Neural crest cell (in vitro differentiated cells): ENCODE measurements around the gene EEF1AKMT3. TPM values are rescaled to one million over a fixed set of nuclear protein-coding genes. Genes with fewer than 3 reads are reported as not detected.
A peak's percentile ranks its signal among the peaks of the same experiment; 100 is the strongest.

Experiments
- DNase-seq: peaks from one replicate; pipeline ENCODE4 v3.0.0; 2021; ENCODE audit warnings: low read depth, mixed read lengths, low spot score
- H3K27ac Mint-ChIP-seq: one replicate; pipeline ENCODE4 v1.8.0; 2021; ENCODE audit warnings: mild to moderate bottlenecking, mixed read lengths; ENCODE audit not compliant: unreplicated experiment
- H3K27me3 Mint-ChIP-seq: 2 replicates; pipeline ENCODE4 v1.8.0; 2021; ENCODE audit warnings: low read depth, mild to moderate bottlenecking, mixed read lengths
- H3K36me3 Mint-ChIP-seq: 2 replicates; pipeline ENCODE4 v1.8.0; 2021; ENCODE audit warnings: low read depth, mild to moderate bottlenecking, mixed read lengths
- H3K4me1 Mint-ChIP-seq: 2 replicates; pipeline ENCODE4 v1.8.0; 2021; ENCODE audit warnings: mixed read lengths
- H3K4me3 Mint-ChIP-seq: one replicate; pipeline ENCODE4 v1.8.0; 2021; ENCODE audit warnings: mild to moderate bottlenecking, mixed read lengths
- H3K9me3 Mint-ChIP-seq: 2 replicates; pipeline ENCODE4 v1.8.0; 2021; ENCODE audit warnings: mixed read lengths
- CTCF ChIP-seq: fragments of 200-600 bp; sonication (generic); conservative IDR thresholded peaks from 2 replicates; pipeline ENCODE4 v1.5.0; 2021; ENCODE audit warnings: antibody characterized with exemption, mild to moderate bottlenecking
- total RNA-seq: library from RNA; stranded (reverse); gene quantifications from 2 replicates; pipeline ENCODE4 v1.2.1, GENCODE V29; 2021

EEF1AKMT3 gene
- total RNA-seq, 1 donor from 2014 or later = 5.6 TPM

GRCh38 chr12:57806677-57807076 is 34.3 kb downstream of the EEF1AKMT3 start:
- no peaks in the 10 kb centered on the region for H3K9me3 Mint-ChIP-seq
- no peaks in the 10 kb centered on the region for H3K4me1 Mint-ChIP-seq
- H3K36me3 Mint-ChIP-seq = no peaks in the 10 kb centered on the region
- no peak for DNase-seq
- TF ChIP-seq CTCF = no peak
- no peak overlapping the region for H3K4me3 Mint-ChIP-seq
- no peak overlapping the region for H3K27ac Mint-ChIP-seq
- no peaks in the 10 kb centered on the region for H3K27me3 Mint-ChIP-seq

- Mint-ChIP-seq H3K27ac (peak overlapping the region; percentile 57), H3K36me3 (no peaks in the 10 kb centered on the region), H3K4me1 (no peaks in the 10 kb centered on the region), H3K4me3 (no peak overlapping the region), H3K9me3 (no peaks in the 10 kb centered on the region), H3K27me3 (no peaks in the 10 kb centered on the region)
- DNase-seq = no peak
- TF ChIP-seq CTCF = no peak
Observed at GRCh38 chr12:57807285-57807684, 34.9 kb downstream of the EEF1AKMT3 start.

GRCh38 chr12:57808351-57808750 is 35.9 kb downstream of the EEF1AKMT3 start:
- no peak for TF ChIP-seq CTCF
- no peak overlapping the region for H3K4me3 Mint-ChIP-seq
- no peaks in the 10 kb centered on the region for H3K9me3 Mint-ChIP-seq
- DNase-seq = no peak
- H3K4me1 Mint-ChIP-seq = no peaks in the 10 kb centered on the region
- no peaks in the 10 kb centered on the region for H3K27me3 Mint-ChIP-seq
- no peak overlapping the region for H3K27ac Mint-ChIP-seq
- H3K36me3 Mint-ChIP-seq = no peaks in the 10 kb centered on the region

GRCh38 chr12:57809425-57809824 is 37.0 kb downstream of the EEF1AKMT3 start:
- H3K36me3 Mint-ChIP-seq = no peaks in the 10 kb centered on the region
- no peak for TF ChIP-seq CTCF
- H3K27me3 Mint-ChIP-seq = no peaks in the 10 kb centered on the region
- H3K4me3 Mint-ChIP-seq = no peak overlapping the region
- H3K4me1 Mint-ChIP-seq = no peaks in the 10 kb centered on the region
- H3K9me3 Mint-ChIP-seq = no peaks in the 10 kb centered on the region
- no peak for DNase-seq
- no peak overlapping the region for H3K27ac Mint-ChIP-seq

- no peak overlapping the region for H3K4me3 Mint-ChIP-seq
- H3K27me3 Mint-ChIP-seq = no peaks in the 10 kb centered on the region
- no peak for TF ChIP-seq CTCF
- no peaks in the 10 kb centered on the region for H3K9me3 Mint-ChIP-seq
- H3K36me3 Mint-ChIP-seq = no peaks in the 10 kb centered on the region
- H3K27ac Mint-ChIP-seq = no peak overlapping the region
- no peak for DNase-seq
- no peaks in the 10 kb centered on the region for H3K4me1 Mint-ChIP-seq
Observed at GRCh38 chr12:57810450-57810849, 38.0 kb downstream of the EEF1AKMT3 start.
